GM21717 (cell line): Measurements from ENCODE around the gene TSSK6.
A peak's percentile ranks its signal among the peaks of the same experiment; 100 is the strongest.
"Not testable (repeated sequence)": the region's sequence is repeated elsewhere in the genome, so short reads cannot be mapped to it uniquely, and the experiment has no call there.

Experiments used
- ATAC-seq: cut with Tn5 transposase; IDR thresholded peaks from one replicate; pipeline ENCODE4 v1.9.1; 2021; ENCODE audit warnings: mild to moderate bottlenecking, moderate library complexity; ENCODE audit not compliant: unreplicated experiment

Gene TSSK6

GRCh38 chr19:19488875-19489690 lies 26.3 kb downstream of the TSSK6 start:
- ATAC-seq: peak; percentile 41

- ATAC-seq: no peak
Measured at GRCh38 chr19:19487950-19488874, 27.1 kb downstream of the TSSK6 start.

DNA sequence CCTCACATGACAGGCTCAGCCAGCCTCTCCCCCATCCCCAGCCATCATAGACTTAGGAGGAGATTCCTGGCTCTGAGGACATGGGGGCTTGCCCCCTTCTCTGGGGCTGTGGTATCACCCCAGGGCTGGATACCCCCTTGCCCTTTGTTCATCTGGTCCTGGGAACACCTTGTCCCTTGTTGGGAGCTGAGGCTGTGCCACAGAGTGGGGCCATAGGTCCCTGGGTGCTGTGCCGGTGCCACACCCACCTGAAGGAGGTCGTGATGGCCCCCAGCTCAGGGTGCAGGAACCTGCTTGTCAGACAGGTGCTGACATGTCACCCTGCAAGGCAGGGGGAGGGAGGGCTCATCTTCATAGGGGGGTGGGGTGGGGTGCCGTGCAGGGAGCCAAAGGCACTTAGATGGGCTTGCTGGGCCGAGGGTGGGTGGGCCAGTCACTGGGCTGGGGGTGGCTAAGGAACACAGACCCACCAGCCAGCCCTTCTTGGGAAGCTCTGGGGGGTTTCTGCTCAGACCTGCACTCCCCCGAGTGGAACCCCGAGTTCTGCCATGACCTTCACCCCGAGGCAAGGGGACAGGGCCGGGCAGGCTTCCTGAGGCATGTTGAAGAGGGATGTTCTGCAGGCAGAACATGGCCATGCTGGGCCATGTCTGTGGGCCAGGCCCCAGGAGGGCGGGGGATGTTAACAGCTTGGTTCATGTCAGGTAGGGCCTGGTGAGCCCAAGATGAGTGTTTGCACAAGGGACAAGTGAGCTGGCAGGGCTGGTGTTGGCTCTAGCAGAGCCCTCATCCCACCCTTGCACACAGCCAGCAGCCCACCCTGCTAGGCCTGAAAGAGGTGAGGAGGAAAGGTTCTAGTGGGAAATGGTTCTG lies 28.0 kb downstream of the TSSK6 start:
- ATAC-seq: no peak

DNA sequence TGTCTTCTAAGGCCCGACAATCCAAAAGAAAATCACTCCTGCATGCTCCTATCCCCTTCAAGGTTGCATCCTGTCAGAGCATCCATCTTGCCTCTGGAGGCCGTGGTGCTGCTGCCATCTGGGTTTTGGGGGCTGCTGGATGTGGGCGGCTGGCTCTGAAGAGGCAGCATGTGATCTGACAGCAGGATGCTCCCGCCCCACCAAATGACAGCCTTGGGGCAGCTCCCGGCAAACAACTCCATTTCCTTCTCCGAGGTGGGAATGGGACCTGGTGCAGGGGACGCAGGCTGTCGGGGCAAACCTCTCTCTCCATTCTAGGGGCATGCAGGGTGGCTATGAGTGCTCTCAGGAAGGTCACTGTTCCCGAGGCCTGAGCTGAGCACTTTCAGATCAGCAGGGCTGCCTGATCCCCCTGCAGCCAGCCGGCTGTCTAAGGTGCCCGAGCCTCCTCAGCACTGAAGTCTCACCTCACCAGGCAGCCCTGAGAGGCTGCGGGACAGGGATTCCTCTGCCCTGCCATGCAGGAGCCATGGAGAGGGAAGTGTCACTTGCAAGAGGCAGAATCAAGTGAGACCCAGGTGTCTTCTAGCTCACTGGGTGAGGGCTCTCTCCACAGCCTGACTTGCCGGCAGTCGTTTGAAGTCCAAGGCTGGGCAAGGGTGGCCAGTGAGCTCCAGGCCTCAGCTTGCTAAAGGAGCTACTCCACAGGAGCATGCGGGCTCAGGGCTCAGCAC lies 28.8 kb downstream of the TSSK6 start:
- no peak for ATAC-seq

DNA sequence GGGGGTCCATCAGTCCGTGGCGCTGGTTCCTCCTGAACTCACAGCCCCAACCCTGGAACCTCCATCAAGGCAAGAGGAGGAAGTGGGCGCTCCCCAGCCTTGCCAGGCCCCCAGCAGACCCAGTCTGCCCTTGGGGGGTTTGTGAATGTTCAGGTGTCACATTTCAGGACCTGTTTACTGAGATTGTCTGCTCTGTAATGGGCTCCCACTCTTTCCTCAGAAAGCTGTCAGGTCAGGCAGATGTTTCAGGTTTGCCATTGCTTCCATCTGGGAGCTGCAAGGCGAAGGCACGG lies 29.4 kb downstream of the TSSK6 start:
- no peak for ATAC-seq

- ATAC-seq: no peak
Measured at GRCh38 chr19:19485161-19485997, 30.0 kb downstream of the TSSK6 start.

DNA sequence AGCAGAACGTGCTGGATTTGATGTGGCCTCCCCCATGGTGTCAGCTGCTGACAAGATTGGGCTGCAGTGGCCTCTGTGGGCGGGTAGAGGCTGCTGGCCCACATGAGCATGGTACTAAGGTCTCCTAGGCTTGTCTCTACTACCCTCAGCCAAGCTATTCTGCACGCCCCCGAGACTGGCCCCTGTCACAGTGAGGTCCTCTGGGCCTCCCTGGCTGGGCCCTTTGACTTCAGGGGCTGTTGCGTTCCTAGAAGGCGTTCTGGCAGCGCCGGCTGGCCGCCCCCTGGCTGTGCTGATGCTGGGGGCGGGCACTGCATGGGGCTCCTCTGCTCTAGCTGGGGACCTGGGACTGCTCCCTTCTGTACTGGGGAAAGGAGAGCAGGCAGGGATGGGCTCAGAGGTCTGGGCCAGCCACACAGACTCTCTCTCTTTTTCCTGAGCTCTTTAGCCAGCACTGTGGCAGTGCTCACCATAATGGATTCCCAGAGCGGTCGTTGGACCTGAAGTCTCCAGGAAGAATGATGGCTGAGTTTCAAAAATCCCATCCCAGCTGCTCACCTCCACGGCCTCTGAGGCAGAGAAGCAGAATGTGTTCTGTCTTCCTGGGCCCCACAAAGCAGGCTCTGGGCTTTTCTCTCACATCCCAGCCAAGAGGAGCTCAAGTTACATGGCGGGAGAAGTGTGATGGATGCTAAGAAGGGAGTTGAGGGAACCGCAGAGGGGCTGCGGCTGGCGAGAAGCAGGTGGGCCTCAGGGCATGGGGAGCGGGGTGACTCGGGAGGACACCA lies 32.3 kb downstream of the TSSK6 start:
- no peak for ATAC-seq

DNA sequence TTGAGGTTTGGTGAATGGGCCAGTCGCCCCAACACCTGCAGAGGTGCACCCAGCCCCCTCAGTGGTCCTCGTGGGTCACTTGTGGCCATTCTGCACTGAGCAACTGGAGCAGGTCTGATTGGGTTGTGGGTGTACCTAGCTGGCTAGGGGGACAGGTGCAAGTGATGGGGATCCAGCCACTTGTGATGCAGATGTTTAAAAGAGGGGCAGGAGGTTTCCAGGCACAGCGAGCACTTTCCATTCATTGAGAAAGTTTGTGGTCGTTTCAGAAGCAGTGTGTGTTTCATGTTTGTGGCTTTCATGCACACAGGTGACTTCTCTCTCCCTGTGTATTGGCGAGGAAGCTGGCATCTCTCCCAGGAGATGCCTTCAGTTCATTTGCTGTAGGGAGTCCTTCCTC lies 34.7 kb downstream of the TSSK6 start:
- no peak for ATAC-seq

DNA sequence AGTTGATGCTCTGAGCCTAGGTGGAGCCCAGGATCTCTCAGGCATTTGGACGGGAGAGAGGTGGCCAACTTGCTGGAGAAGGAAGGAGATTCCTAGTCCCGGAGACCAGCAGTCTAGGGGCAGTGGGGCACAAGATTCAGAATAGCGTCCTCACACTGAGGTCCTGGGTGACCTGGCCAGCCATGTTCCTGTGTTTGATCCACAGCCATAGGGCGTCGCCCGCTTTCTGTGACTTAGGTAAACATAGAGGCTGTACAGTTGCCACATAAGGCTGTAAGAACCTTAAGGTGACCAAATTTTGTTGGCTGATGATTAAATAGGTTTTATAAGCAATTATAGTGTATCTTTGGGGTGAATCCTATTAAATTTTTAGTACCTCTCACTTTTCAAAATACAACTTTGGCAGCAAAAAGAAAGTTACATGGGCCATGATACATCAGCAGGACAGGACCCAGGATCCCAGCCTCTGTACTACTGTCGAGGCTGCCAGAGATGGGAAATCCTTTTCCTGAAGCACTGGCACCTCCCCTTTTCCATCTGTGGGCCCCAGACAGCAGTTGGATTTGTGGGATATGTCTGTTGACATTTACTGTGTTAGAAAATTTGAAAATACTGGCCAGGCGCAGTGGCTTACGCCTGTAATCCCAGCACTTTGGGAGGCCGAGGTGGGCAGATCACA lies 37.5 kb downstream of the TSSK6 start:
- no peak for ATAC-seq

- no peak for ATAC-seq
Measured at GRCh38 chr19:19475849-19476828, 39.2 kb downstream of the TSSK6 start.

DNA sequence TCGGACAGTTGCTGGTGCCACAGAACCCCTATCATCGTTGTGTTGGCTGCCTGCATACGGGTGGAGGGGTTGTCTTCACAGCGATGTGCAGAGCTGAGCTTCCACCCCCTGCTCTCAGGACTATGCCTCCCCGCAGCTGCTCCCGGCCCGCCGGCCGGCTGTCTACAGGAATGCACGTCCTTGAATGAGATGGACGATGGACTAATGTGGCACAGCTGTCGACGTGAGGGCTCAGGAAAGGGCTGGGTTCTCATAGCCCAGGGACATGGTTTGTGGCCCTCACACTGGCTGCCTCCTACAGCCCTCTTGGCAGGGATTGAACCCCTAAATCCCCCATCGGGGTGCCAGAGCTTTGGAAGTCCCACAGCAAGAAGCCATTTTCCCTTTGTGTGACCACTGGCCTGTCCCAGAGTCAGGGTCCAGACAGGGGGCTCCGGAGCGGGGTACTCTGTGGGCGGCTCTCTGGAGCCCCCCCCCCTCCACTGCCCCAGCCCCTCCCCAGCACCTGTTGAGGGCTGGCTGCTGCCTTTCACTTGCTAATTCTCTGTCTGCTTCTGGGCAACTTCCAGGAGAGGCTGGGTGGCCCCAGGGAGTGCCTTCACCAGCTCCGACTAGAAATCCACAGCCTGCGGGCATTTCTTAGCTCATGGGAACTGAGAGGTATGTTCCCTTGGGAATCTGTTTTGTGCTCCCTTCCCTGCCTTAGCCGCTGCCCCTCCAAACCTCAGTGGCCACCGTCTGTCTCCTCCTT lies 40.2 kb downstream of the TSSK6 start:
- ATAC-seq: no peak

- ATAC-seq: not testable (repeated sequence)
Measured at GRCh38 chr19:19472106-19472505, 43.2 kb downstream of the TSSK6 start.

DNA sequence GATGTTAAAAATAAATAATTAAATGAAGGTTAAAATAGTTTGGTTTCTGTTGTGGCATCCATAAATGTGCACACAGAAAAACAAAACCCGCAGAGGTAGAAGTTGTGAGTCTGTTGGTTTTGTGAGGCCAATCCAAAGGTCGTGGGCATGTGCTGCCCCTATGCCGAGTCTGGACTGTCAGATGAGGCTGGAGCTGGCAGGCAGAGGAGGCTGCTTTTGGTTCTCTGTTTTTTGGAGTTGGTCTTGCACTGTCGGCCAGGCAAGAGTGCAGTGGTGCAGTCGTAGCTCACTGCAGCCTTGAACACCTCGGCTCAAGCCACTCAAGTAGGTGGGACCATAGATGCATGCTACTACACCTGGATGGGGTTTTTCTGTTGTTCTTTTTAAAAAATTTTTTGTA lies 43.7 kb downstream of the TSSK6 start:
- ATAC-seq: no peak

DNA sequence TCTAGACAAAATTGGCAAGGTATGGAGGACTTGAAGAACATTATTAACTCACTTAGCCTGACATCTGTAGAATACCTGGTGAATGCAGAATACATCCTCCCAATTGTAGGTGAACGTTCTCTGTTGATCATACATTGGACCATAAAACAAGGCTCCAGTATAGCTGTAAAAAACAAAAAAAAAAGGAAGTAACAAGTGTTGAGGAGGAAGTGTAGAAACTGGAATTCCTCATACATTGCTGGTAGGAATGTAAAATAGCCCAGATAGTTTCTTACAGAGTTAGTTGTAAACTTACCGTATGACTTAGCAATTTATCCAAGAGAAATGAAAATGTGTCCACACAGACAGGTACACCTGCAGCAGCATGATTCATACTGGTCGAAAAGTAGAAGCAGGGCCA lies 44.8 kb downstream of the TSSK6 start:
- no peak for ATAC-seq

DNA sequence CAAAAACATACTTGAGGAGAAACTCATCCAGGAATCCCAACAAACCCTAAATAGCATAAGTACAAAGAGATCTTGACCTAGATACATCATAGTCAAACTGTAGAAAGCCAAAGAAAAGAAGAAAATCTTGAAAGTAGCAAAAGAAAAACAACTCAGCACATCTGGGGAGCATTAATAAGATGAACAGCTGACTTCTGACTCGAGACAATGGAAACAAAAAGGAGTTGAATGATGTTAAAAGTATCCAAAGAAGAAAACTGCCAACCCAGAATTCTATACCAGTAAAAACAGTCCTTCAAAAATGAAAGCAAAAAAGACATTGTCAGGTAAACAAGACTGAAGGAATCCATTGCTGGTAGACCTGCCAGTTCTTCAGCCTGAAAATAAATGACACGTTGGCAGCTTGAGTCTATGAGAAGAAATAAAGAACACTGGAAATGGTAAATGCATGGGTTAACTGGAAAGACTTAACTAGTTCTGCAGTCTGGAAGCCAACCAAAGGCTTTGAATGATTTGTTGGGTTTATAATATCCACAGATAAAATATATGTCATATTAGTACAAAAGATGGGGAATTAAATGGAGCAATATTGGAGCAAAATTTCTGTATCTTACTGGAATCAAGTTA lies 46.8 kb downstream of the TSSK6 start:
- ATAC-seq: no peak

GRCh38 chr19:19466201-19466600 lies 49.1 kb downstream of the TSSK6 start:
- no peak for ATAC-seq
